Common myeloid progenitor, CD34-positive (primary cell): ENCODE results near the gene MCOLN3.
"Not testable (repeated sequence)": the region's sequence is repeated elsewhere in the genome, so short reads cannot be mapped to it uniquely, and the experiment has no call there.

ENCODE experiments used
- CTCF ChIA-PET: fragments of 350-600 bp; sonication (Branson Sonifier 250); formaldehyde crosslinking; loops from one replicate; lab custom pipeline; 2021; ENCODE audit warnings: antibody characterized with exemption; lab: Charles Lee
- POLR2A ChIA-PET: fragments of 350-600 bp; sonication (Branson Sonifier 250); formaldehyde crosslinking; loops from one replicate; lab custom pipeline; 2021; ENCODE audit warnings: antibody characterized with exemption; lab: Charles Lee
- DNase-seq, 3 donors: peaks; one replicate each; pipeline versions ENCODE4 v3.0.0 to v3.0.0-alpha.2; 2013
- H3K27ac ChIP-seq, 2 experiments: 1 replicate in 1 of 2; 2 replicates in 1 of 2; pipeline ENCODE4 v1.7.0; 2013; ENCODE audit warnings: inconsistent platforms in 2 of 2, low read length in 2 of 2, mild to moderate bottlenecking in 2 of 2, low read depth in 1 of 2, moderate library complexity in 1 of 2; ENCODE audit not compliant: severe bottlenecking in 2 of 2, insufficient read depth in 1 of 2, poor library complexity in 1 of 2
- H3K27me3 ChIP-seq, 5 experiments: replicated peaks in 2 of 5; 1 replicate in 3 of 5; 2 replicates in 2 of 5; pipeline versions ENCODE4 v1.6.1 to v1.7.0; 2013; ENCODE audit warnings: low read length in 4 of 5, mild to moderate bottlenecking in 2 of 5, moderate library complexity in 2 of 5, inconsistent platforms in 1 of 5; ENCODE audit not compliant: insufficient read depth in 5 of 5, control insufficient read depth in 4 of 5
- H3K36me3 ChIP-seq, 4 experiments: 1 replicate in 2 of 4; 2 replicates in 2 of 4; pipeline versions ENCODE4 v1.6.1 to v1.7.0; 2013; ENCODE audit warnings: low read length in 3 of 4, control low read depth in 1 of 4, mild to moderate bottlenecking in 1 of 4; ENCODE audit not compliant: control insufficient read depth in 4 of 4, insufficient read depth in 4 of 4
- H3K4me1 ChIP-seq, 4 experiments: 1 replicate in 3 of 4; 2 replicates in 1 of 4; pipeline versions ENCODE4 v1.6.1 to v1.7.1; 2013; ENCODE audit warnings: low read length in 3 of 4, mild to moderate bottlenecking in 3 of 4, control low read depth in 1 of 4, inconsistent platforms in 1 of 4, moderate library complexity in 1 of 4; ENCODE audit not compliant: control insufficient read depth in 4 of 4, insufficient read depth in 4 of 4; ENCODE audit errors: control extremely low read depth in 1 of 4
- H3K4me3 ChIP-seq, 7 experiments: 1 replicate in 4 of 7; 2 replicates in 3 of 7; pipeline versions ENCODE4 v1.5.1 to v1.7.0; 2013; ENCODE audit warnings: mild to moderate bottlenecking in 7 of 7, low read length in 6 of 7, moderate library complexity in 6 of 7, inconsistent platforms in 2 of 7, low read depth in 2 of 7, control low read depth in 1 of 7; ENCODE audit not compliant: insufficient read depth in 4 of 7, control insufficient read depth in 1 of 7; ENCODE audit errors: extremely low read depth in 1 of 7
- H3K9me3 ChIP-seq, 5 experiments: 1 replicate in 4 of 5; 2 replicates in 1 of 5; pipeline versions ENCODE4 v1.6.1 to v1.7.1; 2013; ENCODE audit warnings: low read length in 4 of 5, mild to moderate bottlenecking in 2 of 5, inconsistent platforms in 1 of 5, low read depth in 1 of 5, moderate library complexity in 1 of 5; ENCODE audit not compliant: control insufficient read depth in 4 of 5, insufficient read depth in 2 of 5; ENCODE audit errors: control extremely low read depth in 1 of 5
- WGBS: methylation state at CpG from one replicate; pipeline ENCODE4 v1.1.5; 2013; ENCODE audit not compliant: insufficient coverage; 5-methylcytosine and 5-hydroxymethylcytosine counted together

The MCOLN3 gene

GRCh38 chr1:85015826-85016225 lies 32.5 kb downstream of the MCOLN3 start:
- ChIA-PET CTCF (interaction anchor here (0.7 to 2.3 kb wide), 2 partner anchors 71 to 672 kb away, joined by 3 to 5 read pairs; no protein-coding TSS in a partner anchor), POLR2A (no interaction called here)
- H3K27me3 ChIP-seq: no peaks in the 10 kb centered on the region
- H3K36me3 ChIP-seq: no peaks in the 10 kb centered on the region
- no peaks in the 10 kb centered on the region for H3K4me1 ChIP-seq
- no peak for DNase-seq
- no peak overlapping the region for H3K27ac ChIP-seq
- H3K4me3 ChIP-seq: no peak overlapping the region
- H3K9me3 ChIP-seq: peaks cover 0 to 5% (median 0%) of the 10 kb centered on the region in 5 experiments
- WGBS: no CpG with 5 or more reads among the region's 1 CpG

GRCh38 chr1:85005641-85006040 lies 42.7 kb downstream of the MCOLN3 start:
- H3K27ac ChIP-seq, H3K36me3 ChIP-seq, DNase-seq, POLR2A ChIA-PET, H3K4me3 ChIP-seq, CTCF ChIA-PET, H3K27me3 ChIP-seq, H3K4me1 ChIP-seq: not testable (repeated sequence)
- peaks cover 0 to 10% (median 0%) of the 10 kb centered on the region in 5 experiments for H3K9me3 ChIP-seq
- no CpG with 5 or more reads among the region's 1 CpG for WGBS

- Histone ChIP-seq H3K36me3 (no peaks in the 10 kb centered on the region), H3K4me1 (peaks cover 2 to 21% (median 18%) of the 10 kb centered on the region in 4 experiments), H3K27ac (no peak overlapping the region), H3K4me3 (no peak overlapping the region), H3K27me3 (peaks cover 6 to 29% (median 9%) of the 10 kb centered on the region in 5 experiments), H3K9me3 (peaks cover 0 to 10% (median 0%) of the 10 kb centered on the region in 5 experiments)
- ChIA-PET CTCF (interaction anchor here (0.7 kb wide), 1 partner anchor 26 kb away, joined by 3 read pairs; no protein-coding TSS in a partner anchor), POLR2A (interaction anchor here (0.5 kb wide), 1 partner anchor 59 kb away, joined by 3 read pairs; no protein-coding TSS in a partner anchor)
- DNase-seq: no peak
Measured at GRCh38 chr1:85001742-85002141, 46.6 kb downstream of the MCOLN3 start.

- H3K27me3 ChIP-seq: peaks cover 6 to 34% (median 9%) of the 10 kb centered on the region in 5 experiments
- POLR2A ChIA-PET: no interaction called here
- CTCF ChIA-PET: no interaction called here
Measured at GRCh38 chr1:84998642-84999280, 49.5 kb downstream of the MCOLN3 start.

GRCh38 chr1:84997667-84998600 lies 50.4 kb downstream of the MCOLN3 start:
- POLR2A ChIA-PET: no interaction called here
- Histone ChIP-seq H3K36me3 (no peaks in the 10 kb centered on the region), H3K9me3 (peaks cover 0 to 5% (median 0%) of the 10 kb centered on the region in 5 experiments), H3K4me3 (peak overlapping the region; percentile 34 to 84 (median 67)), H3K4me1 (peaks cover 2 to 28% (median 23%) of the 10 kb centered on the region in 4 experiments), H3K27ac (no peak overlapping the region), H3K27me3 (peaks cover 6 to 34% (median 9%) of the 10 kb centered on the region in 5 experiments)
- 1% methylated on average over 55 of the region's 58 CpGs for WGBS
- CTCF ChIA-PET: no interaction called here
- DNase-seq: peak in 2 of 3 donors; percentile 41 to 49

More at GRCh38 chr1:84998642-84999280, 49.5 kb downstream of the MCOLN3 start:
- Histone ChIP-seq H3K27ac (no peak overlapping the region), H3K4me3 (peak overlapping the region in 5 of 7 experiments; percentile 53 to 84 (median 75)), H3K9me3 (peaks cover 0 to 5% (median 3%) of the 10 kb centered on the region in 5 experiments), H3K36me3 (no peaks in the 10 kb centered on the region), H3K4me1 (peaks cover 2 to 28% (median 23%) of the 10 kb centered on the region in 4 experiments)
- DNase-seq: peak; percentile 80 to 88 (median 87)
- WGBS: 40% methylated on average over 13 of the region's 14 CpGs

GRCh38 chr1:84996846-84997666 lies 51.2 kb downstream of the MCOLN3 start, which contains the start of gene MCOLN2:
TSS of gene MCOLN2 (minus strand) at chr1:84997113. CDS start at chr1:84996872, 241 bp downstream.
- Histone ChIP-seq H3K4me3 (peak within 1 kb of the TSS; percentile 45 to 84 (median 67)), H3K9me3 (peaks cover 0 to 5% (median 0%) of the 10 kb centered on the region in 5 experiments), H3K27ac (no peak within 1 kb of the TSS), H3K36me3 (no peaks in the 10 kb centered on the region), H3K27me3 (peaks cover 6 to 34% (median 9%) of the 10 kb centered on the region in 5 experiments), H3K4me1 (peaks cover 2 to 28% (median 23%) of the 10 kb centered on the region in 4 experiments)
- POLR2A ChIA-PET: no interaction called here
- WGBS: under 1% methylated on average over 48 of the region's 87 CpGs
- DNase-seq: peak; percentile 37 to 70 (median 54)
- CTCF ChIA-PET: interaction anchor here (1.2 to 2.3 kb wide), 2 partner anchors 52 to 53 kb away, joined by 3 to 8 read pairs; no protein-coding TSS in a partner anchor
